Skeletal muscle cell (primary cell): ENCODE measurements around the gene VPS54.
A peak's percentile ranks its signal among the peaks of the same experiment; 100 is the strongest.
"Not testable (repeated sequence)": the region's sequence is repeated elsewhere in the genome, so short reads cannot be mapped to it uniquely, and the experiment has no call there.

Experiments
- DNase-seq: peaks from one replicate; pipeline ENCODE4 v3.0.0-alpha.2; 2010; ENCODE audit warnings: low read depth
- H3K4me3 ChIP-seq: 2 replicates; pipeline ENCODE4 v1.5.1; 2011; ENCODE audit warnings: low read depth, mild to moderate bottlenecking, control low read depth, low read length, moderate library complexity

The VPS54 gene

DNA sequence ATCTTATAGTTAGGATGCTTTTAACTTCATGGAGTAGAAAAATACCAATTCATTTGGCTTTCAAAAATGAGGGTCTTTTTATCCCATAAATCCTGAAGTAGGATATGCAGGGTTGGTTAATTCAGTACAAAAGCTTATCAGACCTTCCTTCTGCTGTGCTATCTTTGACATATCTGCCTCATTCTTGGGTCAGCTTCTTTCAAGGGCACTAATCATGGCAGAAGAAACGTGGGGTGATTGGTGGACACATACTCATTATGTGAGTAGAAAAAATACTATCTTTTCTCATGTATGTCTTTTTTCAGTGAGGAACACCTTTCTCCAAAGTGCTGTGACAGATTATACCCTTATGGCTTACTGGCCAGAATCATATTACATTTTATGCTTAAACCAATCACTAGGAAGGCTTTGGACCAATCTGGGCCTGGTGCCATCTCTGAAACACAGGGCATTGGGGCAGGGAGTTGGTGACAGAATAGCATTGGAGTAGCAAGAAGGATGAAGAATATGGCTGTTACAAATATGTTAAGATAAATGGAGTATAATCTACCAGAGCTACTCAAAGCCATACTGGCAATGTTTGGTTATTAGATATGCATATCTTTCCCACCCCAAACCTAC is 167.4 kb downstream of the VPS54 start:
- no peak for DNase-seq
- H3K4me3 ChIP-seq, result no peak overlapping the region

DNA sequence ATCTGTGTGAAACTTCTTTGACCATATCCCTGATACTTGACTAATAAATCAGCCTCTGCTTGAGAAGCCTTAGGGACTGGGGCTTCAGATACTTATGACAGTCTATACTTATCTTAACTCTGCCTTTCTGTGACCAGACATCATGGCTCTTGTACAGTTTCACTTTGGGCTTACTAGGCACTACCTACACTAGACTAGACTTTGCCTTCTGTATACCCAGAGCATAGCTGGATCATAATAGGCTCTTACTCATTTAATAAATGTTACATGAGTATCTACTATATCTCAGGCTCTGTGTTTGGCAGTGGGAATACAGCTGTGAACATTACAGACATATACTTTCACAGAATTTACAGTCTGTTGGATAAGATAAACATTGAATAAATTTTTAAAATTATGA is 168.6 kb downstream of the VPS54 start:
- H3K4me3 ChIP-seq, result no peak overlapping the region

DNA sequence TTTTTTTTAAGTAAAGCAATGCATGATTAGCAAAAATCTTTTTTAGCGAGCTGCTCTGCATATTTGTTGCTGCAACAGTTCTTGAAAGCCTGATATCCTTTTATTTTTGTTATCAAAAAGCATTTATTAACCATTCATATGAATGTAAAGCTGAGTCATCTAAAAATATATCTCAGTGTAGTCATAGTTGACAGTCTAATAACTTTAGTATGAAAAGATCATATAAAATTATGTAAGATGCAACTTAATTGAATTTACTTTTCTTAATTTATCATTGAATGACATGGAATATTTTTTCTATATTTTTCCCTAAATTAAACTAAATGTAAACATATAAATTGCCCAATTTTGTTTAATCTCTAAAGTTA is 169.0 kb downstream of the VPS54 start:
- H3K4me3 ChIP-seq, result no peak overlapping the region

More for the DNA sequence above, 168.6 kb downstream of the VPS54 start:
- no peak for DNase-seq

DNA sequence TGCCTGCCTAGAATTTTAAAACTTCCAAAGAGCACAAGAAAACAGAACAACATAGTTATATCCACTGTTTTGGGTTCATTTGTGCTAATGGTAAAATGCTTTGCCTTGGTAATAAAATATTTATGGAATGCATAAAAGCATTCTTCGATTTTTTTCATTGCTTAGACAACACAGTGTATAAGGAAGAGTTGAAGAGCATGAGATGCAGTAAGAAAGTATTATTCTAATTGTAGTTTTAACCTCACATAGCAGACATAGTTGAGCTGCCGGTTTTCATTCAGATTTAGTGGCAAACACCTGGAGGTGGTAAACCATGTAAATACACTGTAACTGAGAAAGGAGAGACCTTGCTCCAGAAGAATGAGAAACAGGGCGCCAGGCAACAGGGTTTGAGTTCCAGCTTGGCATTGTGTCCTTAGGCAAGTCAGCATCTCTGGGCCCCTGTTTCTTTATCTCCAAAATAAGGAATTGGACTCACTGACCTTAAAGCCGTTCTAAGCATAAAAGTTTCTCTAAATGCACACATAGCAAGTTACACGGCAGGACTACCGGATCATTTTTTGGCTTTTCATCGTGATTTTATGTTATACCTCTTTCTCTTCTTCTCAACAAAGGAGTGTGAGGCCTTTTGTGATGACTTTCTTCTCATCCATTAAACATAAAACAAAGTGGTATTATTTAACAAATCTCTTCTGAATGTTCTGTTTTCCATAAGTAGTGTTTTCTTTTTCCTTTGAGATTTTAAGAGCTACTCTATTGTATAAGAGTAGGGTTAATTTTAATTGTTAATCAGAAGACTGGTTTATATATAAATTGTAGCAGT is 169.6 kb downstream of the VPS54 start:
- no peak for DNase-seq
- H3K4me3 ChIP-seq, result no peak overlapping the region

More for the DNA sequence above, 169.0 kb downstream of the VPS54 start:
- DNase-seq, result no peak

DNA sequence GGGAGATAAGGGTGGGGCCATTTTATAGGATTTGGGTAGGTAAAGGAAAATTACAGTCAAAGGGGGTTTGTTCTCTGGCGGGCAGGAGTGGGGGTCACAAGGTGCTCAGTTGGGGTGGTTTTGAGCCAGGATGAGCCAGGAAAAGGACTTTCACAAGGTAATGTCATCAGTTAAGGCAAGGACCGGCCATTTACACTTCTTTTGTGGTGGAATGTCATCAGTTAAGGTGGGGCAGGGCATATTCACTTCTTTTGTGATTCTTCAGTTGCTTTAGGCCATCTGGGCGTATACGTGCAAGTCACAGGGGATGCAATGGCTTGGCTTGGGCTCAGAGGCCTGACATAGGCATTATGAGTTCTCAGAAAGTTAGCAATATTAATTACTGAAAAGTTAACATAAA is 171.7 kb downstream of the VPS54 start:
- H3K4me3 ChIP-seq, result not testable (repeated sequence)

DNA sequence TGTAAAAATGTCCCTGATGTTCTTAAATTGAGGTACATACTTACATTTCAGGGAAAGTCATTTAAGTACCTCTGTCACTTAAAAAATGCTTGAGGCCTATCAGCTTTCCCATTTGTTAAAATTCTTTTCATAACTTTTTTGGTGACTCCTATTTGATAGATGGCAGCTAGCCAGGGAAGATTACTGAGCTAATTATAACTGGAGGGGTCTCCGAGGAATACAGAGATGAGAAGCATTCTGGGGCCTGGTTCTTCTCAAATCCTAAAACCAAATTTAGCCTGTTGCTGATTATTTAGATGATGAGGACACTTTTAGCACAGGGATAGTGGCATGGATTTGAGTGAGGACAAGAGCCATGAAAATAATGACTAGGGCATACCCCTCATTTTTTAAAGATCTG is 172.7 kb downstream of the VPS54 start:
- DNase-seq, result no peak

More for the DNA sequence above, 171.7 kb downstream of the VPS54 start:
- DNase-seq, result not testable (repeated sequence)

DNA sequence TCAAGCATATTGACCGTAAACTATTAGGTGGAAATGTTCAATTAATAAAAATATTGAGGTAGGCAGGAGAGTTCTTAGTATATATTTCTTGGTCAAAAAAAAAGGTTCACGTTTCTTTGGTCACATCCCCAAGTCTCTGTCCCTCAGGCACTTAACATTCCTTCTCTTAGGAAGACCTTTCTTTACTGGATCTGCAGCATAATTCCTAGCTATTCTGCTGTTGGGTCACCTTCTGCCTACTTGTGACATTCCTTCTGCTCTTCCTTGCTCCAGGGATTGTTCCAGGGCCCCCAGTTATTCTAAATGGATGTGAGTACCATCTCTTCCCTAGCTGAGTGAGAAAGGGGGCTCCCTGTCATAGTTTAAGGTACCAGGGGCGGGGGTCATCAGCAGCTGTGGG is 173.4 kb downstream of the VPS54 start:
- no peak for DNase-seq
- H3K4me3 ChIP-seq, result peak overlapping the region; percentile 10

More for the DNA sequence above, 172.7 kb downstream of the VPS54 start:
- no peak overlapping the region for H3K4me3 ChIP-seq

DNA sequence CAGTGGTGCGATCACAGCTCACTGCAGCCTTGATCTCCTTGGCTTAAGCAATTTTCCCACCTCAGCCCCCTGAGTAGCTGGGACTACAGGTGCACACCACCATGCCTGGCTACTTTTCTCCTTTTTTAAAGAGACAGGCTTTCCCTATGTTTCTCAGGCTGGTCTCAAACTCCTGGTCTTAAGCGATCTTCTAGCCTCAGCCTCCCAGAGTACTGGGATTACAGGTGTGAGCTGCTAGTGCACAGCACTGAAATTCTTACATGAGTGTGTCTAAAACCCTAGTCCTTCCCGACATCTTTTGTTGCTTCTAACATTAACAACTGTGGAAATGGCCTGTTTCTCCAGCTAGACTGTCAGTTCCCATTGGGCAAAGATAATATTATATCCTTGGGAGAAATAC is 174.6 kb downstream of the VPS54 start:
- no peak for DNase-seq
- peak overlapping the region; percentile 56 for H3K4me3 ChIP-seq

DNA sequence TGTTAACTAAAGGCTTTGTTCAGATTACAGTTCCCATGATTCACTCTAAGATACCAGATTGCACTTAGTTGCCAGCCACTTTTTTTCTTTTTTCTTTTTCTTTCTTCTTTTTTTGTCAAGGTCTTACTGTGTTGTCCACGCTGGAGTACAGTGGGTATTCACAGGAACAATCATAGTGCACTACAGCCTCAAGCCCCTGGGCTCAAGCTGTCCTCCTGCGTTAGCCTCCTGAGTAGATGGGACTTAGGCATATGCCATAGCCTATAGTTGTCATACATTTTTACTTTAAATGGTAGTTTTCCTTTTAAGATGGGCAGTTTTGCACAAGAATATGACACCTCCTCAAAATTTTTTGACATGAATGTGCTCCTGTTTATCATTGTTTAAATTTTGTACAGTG is 175.4 kb downstream of the VPS54 start:
- peak overlapping the region; percentile 56 for H3K4me3 ChIP-seq
- no peak for DNase-seq

DNA sequence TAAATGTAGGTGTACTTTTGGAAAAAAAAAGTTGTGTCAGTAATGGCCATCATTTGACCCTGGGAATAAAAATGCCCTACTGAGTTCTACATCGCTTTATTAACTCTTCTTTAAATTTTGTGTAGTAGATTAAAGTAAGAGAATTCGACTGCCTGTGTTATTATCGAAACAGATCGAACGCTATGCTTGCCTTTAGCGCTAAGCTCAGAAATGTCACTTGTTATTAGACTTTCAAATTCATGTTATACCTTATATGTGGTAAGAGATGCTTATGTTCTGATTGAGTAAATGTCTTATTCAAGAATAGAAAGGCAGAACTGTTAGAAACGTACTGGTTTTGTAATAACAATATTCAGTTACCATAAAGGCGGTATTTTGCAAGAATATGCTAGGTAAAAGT is 176.1 kb downstream of the VPS54 start:
- peak overlapping the region; percentile 56 for H3K4me3 ChIP-seq
- DNase-seq, result no peak

DNA sequence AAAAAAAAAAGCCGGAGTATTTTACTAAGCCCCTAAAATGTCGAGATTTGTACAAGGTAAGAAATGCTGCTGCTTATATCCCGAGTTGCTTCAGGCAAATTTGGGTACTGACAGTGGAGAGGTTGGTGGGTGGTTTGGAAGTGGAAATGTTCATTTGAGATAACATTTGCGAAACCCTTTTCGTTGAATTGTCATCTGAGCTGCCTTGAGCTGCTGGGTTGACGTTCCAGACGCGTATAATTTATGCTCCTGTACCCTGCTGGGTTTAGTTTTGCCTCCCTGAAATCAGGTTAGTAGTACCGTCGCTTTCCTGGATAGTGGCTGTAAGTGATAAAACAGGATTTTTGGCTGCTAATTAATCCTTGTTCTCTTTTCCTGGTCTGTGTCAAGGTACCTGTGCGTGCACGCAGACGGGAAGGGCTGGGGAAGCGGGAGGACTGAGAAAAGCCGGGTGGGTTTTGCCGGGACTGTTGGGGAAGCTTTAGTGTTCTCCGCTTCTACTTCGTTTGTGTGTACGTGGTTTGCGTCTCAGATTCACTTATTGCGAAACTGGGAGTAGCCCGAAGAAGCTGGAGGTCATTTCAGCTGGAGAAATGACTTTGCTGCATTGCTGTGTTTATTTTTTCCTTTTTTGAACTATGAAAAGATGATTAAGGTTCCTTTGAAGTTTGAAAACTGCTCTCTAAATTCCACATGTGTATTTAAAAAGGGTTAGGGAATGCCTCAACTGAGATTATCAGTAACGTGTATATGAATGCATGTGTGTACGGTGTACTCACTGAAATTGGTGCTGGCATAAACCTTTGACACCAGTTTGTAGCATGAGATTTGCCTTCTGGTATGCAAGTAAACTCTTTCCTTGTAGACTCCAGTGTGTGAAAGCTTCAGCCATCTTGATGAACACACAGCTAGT is 176.8 kb downstream of the VPS54 start:
- DNase-seq, result peak; percentile 53

More for the DNA sequence above, 176.8 kb downstream of the VPS54 start:
- peak overlapping the region; percentile 56 for H3K4me3 ChIP-seq
